ENCODE results near the gene MAP4K2.

Gene MAP4K2

GRCh38 chr11:64772303-64773018 is 30.6 kb downstream of the MAP4K2 start:
- peaks cover 77 to 100% of the 10 kb centered on the region in 2 donors for H3K36me3 ChIP-seq (replicated peaks in 1 of 2; ENCODE audit: control insufficient read depth in 2 of 2, insufficient read depth in 2 of 2, low read length in 2 of 2)
- peaks cover 5 to 6% of the 10 kb centered on the region in 2 donors for H3K4me1 ChIP-seq (ENCODE audit: control insufficient read depth in 2 of 2, insufficient read depth in 1 of 2, low read depth in 1 of 2, low read length in 2 of 2)
- no peak overlapping the region for H2AK5ac ChIP-seq (ENCODE audit: low read depth, low read length)

GRCh38 chr11:64771861-64772260 is 31.2 kb downstream of the MAP4K2 start:
- H3K23ac ChIP-seq (ENCODE audit: low read depth, low read length, poor library complexity), result no peak overlapping the region
- H3K27me3 ChIP-seq (ENCODE audit: control insufficient read depth in 3 of 3, insufficient read depth in 3 of 3, low read depth in 1 of 3, low read length in 3 of 3), result no peaks in the 10 kb centered on the region
- no peak overlapping the region for H2BK15ac ChIP-seq (ENCODE audit: low read length)
- H4K91ac ChIP-seq (ENCODE audit: low read depth, low read length, poor library complexity), result no peak overlapping the region
- H3K4me2 ChIP-seq (ENCODE audit: insufficient read depth, low read length, poor library complexity, severe bottlenecking), result no peak overlapping the region
- H3K36me3 ChIP-seq (replicated peaks in 1 of 2; ENCODE audit: control insufficient read depth in 2 of 2, insufficient read depth in 2 of 2, low read length in 2 of 2), result peaks cover 79 to 100% of the 10 kb centered on the region in 2 donors
- no peak overlapping the region for H3K27ac ChIP-seq (replicated peaks; ENCODE audit: low read length)
- no peak overlapping the region for H3K4ac ChIP-seq (ENCODE audit: low read length)
- no peaks in the 10 kb centered on the region for H3K9me3 ChIP-seq (replicated peaks in 1 of 2; ENCODE audit: control insufficient read depth in 2 of 2, insufficient read depth in 1 of 2, low read depth in 1 of 2, low read length in 2 of 2)
- H2BK5ac ChIP-seq (ENCODE audit: low read length), result no peak overlapping the region
- no peak overlapping the region for H2BK12ac ChIP-seq (ENCODE audit: low read length)
- H3K4me3 ChIP-seq (ENCODE audit: low read length in 2 of 2), result no peak overlapping the region
- H2AFZ ChIP-seq (ENCODE audit: low read length), result no peak overlapping the region
- H3K79me1 ChIP-seq (ENCODE audit: low read depth, low read length), result peaks cover 14% of the 10 kb centered on the region
- H2AK5ac ChIP-seq (ENCODE audit: low read depth, low read length), result no peak overlapping the region
- no peak overlapping the region for H3K18ac ChIP-seq (ENCODE audit: low read length)
- H3K4me1 ChIP-seq (ENCODE audit: control insufficient read depth in 2 of 2, insufficient read depth in 1 of 2, low read depth in 1 of 2, low read length in 2 of 2), result peaks cover 3 to 6% of the 10 kb centered on the region in 2 donors
- H3K9ac ChIP-seq (ENCODE audit: low read depth, low read length, poor library complexity), result no peak overlapping the region
- no peak for DNase-seq (ENCODE audit: low spot score)
- no peak overlapping the region for H3K14ac ChIP-seq (ENCODE audit: low read length)
- no peak overlapping the region for H2BK120ac ChIP-seq (ENCODE audit: low read depth, low read length)
- H4K8ac ChIP-seq (ENCODE audit: low read depth, low read length), result no peak overlapping the region
- WGBS, 2 donors (ENCODE audit: extremely low coverage in 2 of 2, insufficient read length in 2 of 2, insufficient replicate concordance in 1 of 2), result no CpG with 5 or more reads among the region's 2 CpGs

More at GRCh38 chr11:64772303-64773018, 30.6 kb downstream of the MAP4K2 start:
- no peak overlapping the region for H3K27ac ChIP-seq (replicated peaks; ENCODE audit: low read length)
- H4K91ac ChIP-seq (ENCODE audit: low read depth, low read length, poor library complexity), result no peak overlapping the region
- H3K79me1 ChIP-seq (ENCODE audit: low read depth, low read length), result peaks cover 12% of the 10 kb centered on the region
- no CpG with 5 or more reads among the region's 3 CpGs for WGBS, 2 donors (ENCODE audit: extremely low coverage in 2 of 2, insufficient read length in 2 of 2, insufficient replicate concordance in 1 of 2)
- H2BK15ac ChIP-seq (ENCODE audit: low read length), result no peak overlapping the region
- H3K18ac ChIP-seq (ENCODE audit: low read length), result no peak overlapping the region
- no peak overlapping the region for H3K4me3 ChIP-seq (ENCODE audit: low read length in 2 of 2)
- H3K9me3 ChIP-seq (replicated peaks in 1 of 2; ENCODE audit: control insufficient read depth in 2 of 2, insufficient read depth in 1 of 2, low read depth in 1 of 2, low read length in 2 of 2), result no peaks in the 10 kb centered on the region
- H4K8ac ChIP-seq (ENCODE audit: low read depth, low read length), result no peak overlapping the region
- H3K9ac ChIP-seq (ENCODE audit: low read depth, low read length, poor library complexity), result no peak overlapping the region
- no peak overlapping the region for H3K23ac ChIP-seq (ENCODE audit: low read depth, low read length, poor library complexity)
- no peaks in the 10 kb centered on the region for H3K27me3 ChIP-seq (ENCODE audit: control insufficient read depth in 3 of 3, insufficient read depth in 3 of 3, low read depth in 1 of 3, low read length in 3 of 3)
- no peak for DNase-seq (ENCODE audit: low spot score)
- H3K4me2 ChIP-seq (ENCODE audit: insufficient read depth, low read length, poor library complexity, severe bottlenecking), result no peak overlapping the region
- H2BK120ac ChIP-seq (ENCODE audit: low read depth, low read length), result no peak overlapping the region
- no peak overlapping the region for H3K14ac ChIP-seq (ENCODE audit: low read length)
- no peak overlapping the region for H2AFZ ChIP-seq (ENCODE audit: low read length)
- no peak overlapping the region for H2BK5ac ChIP-seq (ENCODE audit: low read length)
- no peak overlapping the region for H2BK12ac ChIP-seq (ENCODE audit: low read length)
- no peak overlapping the region for H3K4ac ChIP-seq (ENCODE audit: low read length)

- Histone ChIP-seq H3K27me3 (ENCODE audit: control insufficient read depth in 3 of 3, insufficient read depth in 3 of 3, low read depth in 1 of 3, low read length in 3 of 3) (no peaks in the 10 kb centered on the region), H3K4ac (ENCODE audit: low read length) (no peak overlapping the region), H3K23ac (ENCODE audit: low read depth, low read length, poor library complexity) (no peak overlapping the region), H3K27ac (replicated peaks; ENCODE audit: low read length) (no peak overlapping the region), H3K9me3 (replicated peaks in 1 of 2; ENCODE audit: control insufficient read depth in 2 of 2, insufficient read depth in 1 of 2, low read depth in 1 of 2, low read length in 2 of 2) (no peaks in the 10 kb centered on the region), H3K36me3 (replicated peaks in 1 of 2; ENCODE audit: control insufficient read depth in 2 of 2, insufficient read depth in 2 of 2, low read length in 2 of 2) (peaks cover 74 to 99% of the 10 kb centered on the region in 2 donors), H2AK5ac (ENCODE audit: low read depth, low read length) (no peak overlapping the region), H3K79me1 (ENCODE audit: low read depth, low read length) (peaks cover 17% of the 10 kb centered on the region), H3K4me2 (ENCODE audit: insufficient read depth, low read length, poor library complexity, severe bottlenecking) (no peak overlapping the region), H2BK12ac (ENCODE audit: low read length) (no peak overlapping the region), H3K14ac (ENCODE audit: low read length) (no peak overlapping the region), H2AFZ (ENCODE audit: low read length) (no peak overlapping the region), H3K4me3 (ENCODE audit: low read length in 2 of 2) (no peak overlapping the region), H3K4me1 (ENCODE audit: control insufficient read depth in 2 of 2, insufficient read depth in 1 of 2, low read depth in 1 of 2, low read length in 2 of 2) (peaks cover 2 to 4% of the 10 kb centered on the region in 2 donors), H2BK15ac (ENCODE audit: low read length) (no peak overlapping the region), H4K91ac (ENCODE audit: low read depth, low read length, poor library complexity) (no peak overlapping the region), H2BK5ac (ENCODE audit: low read length) (no peak overlapping the region), H4K8ac (ENCODE audit: low read depth, low read length) (no peak overlapping the region), H3K9ac (ENCODE audit: low read depth, low read length, poor library complexity) (no peak overlapping the region), H3K18ac (ENCODE audit: low read length) (no peak overlapping the region), H2BK120ac (ENCODE audit: low read depth, low read length) (no peak overlapping the region)
- no peak for DNase-seq (ENCODE audit: low spot score)
- no CpG with 5 or more reads among the region's 12 CpGs for WGBS, 2 donors (ENCODE audit: extremely low coverage in 2 of 2, insufficient read length in 2 of 2, insufficient replicate concordance in 1 of 2)
Observed at GRCh38 chr11:64770120-64770519, 32.9 kb downstream of the MAP4K2 start.

GRCh38 chr11:64769283-64769682 is 33.7 kb downstream of the MAP4K2 start:
- no peaks in the 10 kb centered on the region for H3K27me3 ChIP-seq (ENCODE audit: control insufficient read depth in 3 of 3, insufficient read depth in 3 of 3, low read depth in 1 of 3, low read length in 3 of 3)
- no peak overlapping the region for H3K14ac ChIP-seq (ENCODE audit: low read length)
- no peak overlapping the region for H4K8ac ChIP-seq (ENCODE audit: low read depth, low read length)
- no peak overlapping the region for H3K18ac ChIP-seq (ENCODE audit: low read length)
- no peak overlapping the region for H3K4me3 ChIP-seq (ENCODE audit: low read length in 2 of 2)
- no peak overlapping the region for H3K4me2 ChIP-seq (ENCODE audit: insufficient read depth, low read length, poor library complexity, severe bottlenecking)
- H3K36me3 ChIP-seq (replicated peaks in 1 of 2; ENCODE audit: control insufficient read depth in 2 of 2, insufficient read depth in 2 of 2, low read length in 2 of 2), result peaks cover 74 to 99% of the 10 kb centered on the region in 2 donors
- H3K27ac ChIP-seq (replicated peaks; ENCODE audit: low read length), result no peak overlapping the region
- H2BK12ac ChIP-seq (ENCODE audit: low read length), result no peak overlapping the region
- no peak overlapping the region for H3K4ac ChIP-seq (ENCODE audit: low read length)
- no CpG with 5 or more reads among the region's 6 CpGs for WGBS, 2 donors (ENCODE audit: extremely low coverage in 2 of 2, insufficient read length in 2 of 2, insufficient replicate concordance in 1 of 2)
- H4K91ac ChIP-seq (ENCODE audit: low read depth, low read length, poor library complexity), result no peak overlapping the region
- H3K79me1 ChIP-seq (ENCODE audit: low read depth, low read length), result peaks cover 16% of the 10 kb centered on the region
- no peak overlapping the region for H3K23ac ChIP-seq (ENCODE audit: low read depth, low read length, poor library complexity)
- H3K9ac ChIP-seq (ENCODE audit: low read depth, low read length, poor library complexity), result no peak overlapping the region
- no peak for DNase-seq (ENCODE audit: low spot score)
- no peak overlapping the region for H2BK5ac ChIP-seq (ENCODE audit: low read length)
- H3K9me3 ChIP-seq (replicated peaks in 1 of 2; ENCODE audit: control insufficient read depth in 2 of 2, insufficient read depth in 1 of 2, low read depth in 1 of 2, low read length in 2 of 2), result no peaks in the 10 kb centered on the region
- H2BK120ac ChIP-seq (ENCODE audit: low read depth, low read length), result no peak overlapping the region
- H2AFZ ChIP-seq (ENCODE audit: low read length), result no peak overlapping the region
- no peak overlapping the region for H2AK5ac ChIP-seq (ENCODE audit: low read depth, low read length)
- H2BK15ac ChIP-seq (ENCODE audit: low read length), result no peak overlapping the region
- peaks cover 8 to 11% of the 10 kb centered on the region in 2 donors for H3K4me1 ChIP-seq (ENCODE audit: control insufficient read depth in 2 of 2, insufficient read depth in 1 of 2, low read depth in 1 of 2, low read length in 2 of 2)

Data from neuronal stem cell (in vitro differentiated cells).